Peyer's patch (tissue), 4 donors: ENCODE data around the gene PGAP1.

ENCODE experiments used
- CTCF ChIP-seq, 6 experiments: fragments of 450-650 bp in 4 of 6; fragments of 200-600 bp in 2 of 6; sonication (generic) in 1 of 6; IDR thresholded peaks; one replicate each; pipeline ENCODE4 v1.5.1; 2017 to 2019; ENCODE audit warnings: antibody characterized with exemption in 6 of 6, mild to moderate bottlenecking in 3 of 6, moderate library complexity in 1 of 6
- POLR2A ChIP-seq, 2 donors: fragments of 450-650 bp; IDR thresholded peaks; one replicate each; pipeline ENCODE4 v1.5.1; 2017; ENCODE audit warnings: antibody characterized with exemption in 2 of 2, mild to moderate bottlenecking in 2 of 2, moderate library complexity in 2 of 2

GRCh38 chr2:196783431-196784094, 142.9 kb downstream of the PGAP1 start:
- TF ChIP-seq CTCF (IDR thresholded peaks at IDR 0.05) (no peak), POLR2A (IDR thresholded peaks at IDR 0.05) (no peak)
